Measurements from ENCODE around the gene CXCL13.
A peak's percentile ranks its signal among the peaks of the same experiment; 100 is the strongest.

GRCh38 chr4:77600521-77601451 is 4.8 kb upstream of the CXCL13 start:
- no peak for TF ChIP-seq POLR2A (IDR thresholded peaks at IDR 0.05)
- TF ChIP-seq CTCF (IDR thresholded peaks at IDR 0.05): peak in 2 of 3 donors; percentile 19 to 50
- no peak for TF ChIP-seq EP300 (IDR thresholded peaks at IDR 0.05)
